ENCODE measurements around the gene CCDC197. TPM values are rescaled to one million over a fixed set of nuclear protein-coding genes. Genes with fewer than 3 reads are reported as not detected.

CCDC197 gene
- total RNA-seq, 1 donor from 2014 or later = not detected

DNA sequence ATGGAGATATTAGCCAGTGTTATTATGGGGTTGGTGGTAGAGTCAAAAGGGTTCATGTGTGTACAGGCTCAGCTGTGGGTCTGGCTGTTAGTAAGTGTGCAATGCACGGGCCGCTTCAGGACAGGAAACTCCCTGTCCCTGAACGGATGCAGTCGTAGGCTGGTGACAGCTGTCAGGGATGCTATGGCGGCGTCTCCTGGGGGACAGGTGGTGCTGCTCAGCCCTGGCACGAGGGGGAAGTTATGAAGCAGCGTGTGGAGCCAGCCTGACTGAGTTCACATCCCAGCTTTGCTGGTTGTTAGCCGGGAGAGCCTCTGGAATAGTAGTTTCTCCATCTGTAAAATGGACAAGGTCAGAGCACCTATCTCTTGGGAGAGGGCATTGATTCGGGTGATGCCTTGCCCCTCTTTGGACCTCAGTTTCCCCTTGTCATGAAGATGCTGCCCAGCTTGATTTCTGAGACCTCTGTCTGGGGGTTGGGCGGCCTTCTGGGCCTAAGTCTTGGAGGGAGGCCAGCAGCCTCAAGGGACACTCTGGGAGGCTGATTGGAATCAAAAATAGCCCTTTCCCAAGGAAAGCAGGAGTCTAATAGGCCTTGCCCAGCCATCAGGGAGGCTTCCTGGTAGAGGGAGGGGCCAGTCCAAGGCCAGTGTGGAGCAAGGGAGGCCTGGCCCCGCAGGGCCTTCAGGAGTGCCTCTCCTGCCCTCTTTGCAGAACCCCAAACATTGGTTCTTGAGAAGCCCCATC is 27.8 kb upstream of the CCDC197 start:
- no peaks in the 10 kb centered on the region for H3K4me1 Mint-ChIP-seq (ENCODE audit: unreplicated experiment)
- no peak overlapping the region for H3K27ac Mint-ChIP-seq (ENCODE audit: unreplicated experiment)
- no peak overlapping the region for H3K4me3 Mint-ChIP-seq (ENCODE audit: unreplicated experiment)
- H3K36me3 Mint-ChIP-seq (ENCODE audit: low read depth, unreplicated experiment) = no peaks in the 10 kb centered on the region
- H3K9me3 Mint-ChIP-seq (ENCODE audit: unreplicated experiment) = no peaks in the 10 kb centered on the region
- H3K27me3 Mint-ChIP-seq (ENCODE audit: unreplicated experiment) = peaks cover 5% of the 10 kb centered on the region
- TF ChIP-seq CTCF (IDR thresholded peaks at IDR 0.05; ENCODE audit: unreplicated experiment) = no peak
- DNase-seq (ENCODE audit: low spot score) = no peak

DNA sequence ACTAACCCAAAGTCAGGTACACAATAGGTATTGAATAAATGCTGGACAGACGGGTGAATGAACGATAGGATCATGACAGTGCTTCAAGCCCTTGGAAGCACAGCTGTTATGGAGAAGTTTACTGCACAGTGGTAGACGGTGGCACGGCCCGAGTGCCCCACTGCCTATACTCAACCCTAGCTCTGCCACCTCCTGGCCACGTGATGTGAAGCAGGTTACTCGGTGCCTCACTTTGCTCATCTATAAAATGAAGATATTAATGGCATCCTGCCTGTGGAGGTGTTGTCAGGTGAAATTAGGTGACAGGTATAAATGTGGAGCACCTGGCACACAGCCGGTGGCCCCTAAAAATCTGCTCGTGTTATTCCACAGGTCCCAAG is 26.5 kb upstream of the CCDC197 start:
- H3K4me1 Mint-ChIP-seq (ENCODE audit: unreplicated experiment) = no peaks in the 10 kb centered on the region
- no peaks in the 10 kb centered on the region for H3K9me3 Mint-ChIP-seq (ENCODE audit: unreplicated experiment)
- TF ChIP-seq CTCF (IDR thresholded peaks at IDR 0.05; ENCODE audit: unreplicated experiment) = no peak
- no peaks in the 10 kb centered on the region for H3K36me3 Mint-ChIP-seq (ENCODE audit: low read depth, unreplicated experiment)
- peaks cover 3% of the 10 kb centered on the region for H3K27me3 Mint-ChIP-seq (ENCODE audit: unreplicated experiment)
- H3K27ac Mint-ChIP-seq (ENCODE audit: unreplicated experiment) = no peak overlapping the region
- no peak overlapping the region for H3K4me3 Mint-ChIP-seq (ENCODE audit: unreplicated experiment)
- DNase-seq (ENCODE audit: low spot score) = no peak

- H3K9me3 Mint-ChIP-seq (ENCODE audit: unreplicated experiment) = no peaks in the 10 kb centered on the region
- TF ChIP-seq CTCF (IDR thresholded peaks at IDR 0.05; ENCODE audit: unreplicated experiment) = no peak
- H3K27ac Mint-ChIP-seq (ENCODE audit: unreplicated experiment) = no peak overlapping the region
- no peak for DNase-seq (ENCODE audit: low spot score)
- H3K4me1 Mint-ChIP-seq (ENCODE audit: unreplicated experiment) = no peaks in the 10 kb centered on the region
- peaks cover 3% of the 10 kb centered on the region for H3K27me3 Mint-ChIP-seq (ENCODE audit: unreplicated experiment)
- no peaks in the 10 kb centered on the region for H3K36me3 Mint-ChIP-seq (ENCODE audit: low read depth, unreplicated experiment)
- H3K4me3 Mint-ChIP-seq (ENCODE audit: unreplicated experiment) = no peak overlapping the region
Measured at GRCh38 chr14:93970965-93971634, 26.0 kb upstream of the CCDC197 start.

DNA sequence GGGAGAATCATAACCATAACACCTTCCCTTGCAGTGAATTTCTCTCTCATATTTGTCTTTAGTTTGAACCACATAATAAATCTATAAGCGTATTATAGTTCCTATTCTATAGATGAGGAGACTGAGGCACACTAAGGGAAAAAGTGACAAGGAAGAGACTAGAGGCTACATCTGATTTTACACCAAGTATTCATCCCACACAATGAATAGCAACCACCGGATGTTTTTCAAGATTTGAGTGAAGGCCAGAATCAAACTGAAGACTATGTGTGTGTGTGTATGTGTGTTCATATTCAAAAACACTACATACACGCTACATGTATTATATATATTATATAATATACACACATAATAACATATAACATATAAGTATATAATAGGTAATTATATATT is 25.5 kb upstream of the CCDC197 start:
- Mint-ChIP-seq H3K9me3 (ENCODE audit: unreplicated experiment) (no peaks in the 10 kb centered on the region), H3K4me1 (ENCODE audit: unreplicated experiment) (peaks cover 1% of the 10 kb centered on the region), H3K27me3 (ENCODE audit: unreplicated experiment) (peaks cover 3% of the 10 kb centered on the region), H3K36me3 (ENCODE audit: low read depth, unreplicated experiment) (no peaks in the 10 kb centered on the region), H3K27ac (ENCODE audit: unreplicated experiment) (no peak overlapping the region), H3K4me3 (ENCODE audit: unreplicated experiment) (no peak overlapping the region)
- no peak for DNase-seq (ENCODE audit: low spot score)
- TF ChIP-seq CTCF (IDR thresholded peaks at IDR 0.05; ENCODE audit: unreplicated experiment) = no peak

DNA sequence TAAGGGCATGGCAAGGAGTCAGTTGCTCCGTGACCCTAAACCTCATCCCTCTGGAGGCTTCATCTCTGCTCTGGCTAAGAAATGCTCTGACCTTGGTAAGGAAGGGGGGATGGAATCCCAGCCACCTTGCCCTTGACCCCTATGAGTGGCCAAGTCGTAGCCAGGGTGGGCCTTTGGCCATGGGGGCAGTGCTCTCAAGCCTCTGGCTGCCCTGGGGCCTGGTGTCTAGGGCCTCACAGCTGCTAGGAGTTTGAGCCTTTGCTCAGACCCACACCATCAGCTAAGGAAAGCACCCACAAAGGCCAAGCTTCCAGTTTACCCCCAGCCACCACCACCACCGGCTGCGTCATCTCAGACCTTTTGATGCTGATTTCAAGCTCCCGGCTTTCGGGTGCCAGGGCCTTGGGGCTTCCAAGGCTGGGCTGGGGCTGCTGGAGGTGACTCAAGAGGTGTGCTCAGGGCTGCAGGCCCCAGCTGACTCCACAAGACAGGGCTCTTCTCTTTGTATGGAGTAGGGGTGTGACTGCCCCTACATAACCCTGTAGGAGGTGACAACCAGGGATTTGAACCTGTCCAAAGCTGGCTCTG is 24.4 kb upstream of the CCDC197 start:
- Mint-ChIP-seq H3K27ac (ENCODE audit: unreplicated experiment) (no peak overlapping the region), H3K27me3 (ENCODE audit: unreplicated experiment) (peaks cover 3% of the 10 kb centered on the region), H3K9me3 (ENCODE audit: unreplicated experiment) (no peaks in the 10 kb centered on the region), H3K36me3 (ENCODE audit: low read depth, unreplicated experiment) (no peaks in the 10 kb centered on the region), H3K4me3 (ENCODE audit: unreplicated experiment) (no peak overlapping the region), H3K4me1 (ENCODE audit: unreplicated experiment) (peaks cover 6% of the 10 kb centered on the region)
- TF ChIP-seq CTCF (IDR thresholded peaks at IDR 0.05; ENCODE audit: unreplicated experiment) = no peak
- no peak for DNase-seq (ENCODE audit: low spot score)

All from endothelial cell (in vitro differentiated cells).